ENCODE measurements around the gene CDKN2B. TPM values are rescaled to one million over a fixed set of nuclear protein-coding genes. Genes with fewer than 3 reads are reported as not detected.

Gene CDKN2B
- total and polyA plus RNA-seq, 2 of the 4 experiments (the other 2 are of a cell fraction): 3.6 to 8.2 TPM

DNA sequence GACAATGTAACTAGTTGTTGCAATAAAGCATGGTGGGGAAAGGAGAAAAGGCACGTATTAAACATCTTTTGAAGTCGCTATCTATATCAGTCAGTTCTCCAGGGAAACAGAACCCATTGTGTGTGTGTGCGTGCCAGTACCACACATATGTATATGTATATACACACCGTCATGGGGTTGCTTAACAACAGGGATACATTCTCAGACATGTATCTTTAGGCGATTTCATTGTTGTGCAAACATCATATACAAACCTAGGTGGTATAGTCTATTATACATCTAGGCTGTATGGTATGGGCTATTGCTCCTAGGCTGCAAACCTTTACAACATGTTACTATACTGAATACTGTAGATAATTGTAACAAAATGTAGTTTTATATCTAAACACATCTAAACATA is 12.2 kb downstream of the CDKN2B start:
- intact Hi-C loops (cut with micrococcal nuclease) (loop anchor here (10.0 kb wide), 1 partner anchor 442 kb away; no protein-coding TSS in a partner anchor), dilution Hi-C loops (cut with HindIII; ENCODE audit: low sequenced_read_pairs, unreplicated experiment) (no loop called here), in situ Hi-C loops (cut with MboI; ENCODE audit: low sequenced_read_pairs) (loop anchor here (10.0 to 25.0 kb wide), 2 partner anchors 238 to 410 kb away; no protein-coding TSS in a partner anchor)
- no peak overlapping the region for H4K5ac ChIP-seq (ENCODE audit: low read depth, low read length)
- no peak overlapping the region for H3K23ac ChIP-seq (ENCODE audit: low read depth, low read length)
- H2AFZ ChIP-seq (replicated peaks; ENCODE audit: low read length, poor library complexity): no peak overlapping the region
- H2AK5ac ChIP-seq (ENCODE audit: low read depth, low read length): no peak overlapping the region
- no peak overlapping the region for H2BK15ac ChIP-seq (ENCODE audit: low read depth, low read length)
- POLR2A ChIA-PET (ENCODE audit: unreplicated experiment): no interaction called here
- no peak overlapping the region for H3K27ac ChIP-seq (ENCODE audit: insufficient read depth, low read length)
- no peaks in the 10 kb centered on the region for H3K9me1 ChIP-seq (ENCODE audit: insufficient read depth, low read length)
- H2BK20ac ChIP-seq (ENCODE audit: low read depth, low read length): no peak overlapping the region
- no peak overlapping the region for H4K8ac ChIP-seq (ENCODE audit: low read depth in 2 of 2, low read length in 2 of 2)
- H3K4me1 ChIP-seq (ENCODE audit: control insufficient read depth, insufficient read depth, low read length): peaks cover 6% of the 10 kb centered on the region
- no peak overlapping the region for H3K14ac ChIP-seq (replicated peaks; ENCODE audit: low read depth, low read length)
- H3K27me3 ChIP-seq (ENCODE audit: control insufficient read depth, insufficient read depth, low read length): no peaks in the 10 kb centered on the region
- DNase-seq (no peak), ATAC-seq (ENCODE audit: low read depth) (no peak)
- no peak overlapping the region for H3K4me3 ChIP-seq (ENCODE audit: insufficient read depth, low read depth, low read length)
- no peak overlapping the region for H3K9ac ChIP-seq (ENCODE audit: low read depth, low read length)
- no peaks in the 10 kb centered on the region for H3K9me3 ChIP-seq (ENCODE audit: control insufficient read depth, insufficient read depth, low read length)
- H3K18ac ChIP-seq (ENCODE audit: low read depth, low read length): no peak overlapping the region
- 46% methylated on average over 2 of the region's 5 CpGs; no CpG with 5 or more reads in 1 of the 2 experiments for WGBS, 2 experiments (ENCODE audit: extremely low coverage in 2 of 2, insufficient read length in 1 of 2)
- no peak overlapping the region for H2BK120ac ChIP-seq (ENCODE audit: low read depth, low read length)
- no peaks in the 10 kb centered on the region for H3K36me3 ChIP-seq (ENCODE audit: control insufficient read depth, insufficient read depth, low read length)
- H3K56ac ChIP-seq (ENCODE audit: extremely low read depth, insufficient read depth, low read length): no peak overlapping the region
- CTCF ChIA-PET: no interaction called here
- BruUV-seq (replicated peaks): no TSS peak
- no peaks in the 10 kb centered on the region for H4K20me1 ChIP-seq (ENCODE audit: insufficient read depth, low read length)
- TF ChIP-seq POLR2A (IDR thresholded peaks at IDR 0.05; ENCODE audit: low read depth, low read length) (no peak), SMC3 (IDR thresholded peaks at IDR 0.05; ENCODE audit: low read depth, low read length) (no peak), BHLHE40 (IDR thresholded peaks at IDR 0.05; ENCODE audit: low read depth, low read length) (no peak), MXI1 (IDR thresholded peaks at IDR 0.05; ENCODE audit: borderline replicate concordance, low read depth, low read length) (no peak), CHD1 (IDR thresholded peaks at IDR 0.05; ENCODE audit: low read depth, low read length) (no peak)
- peaks cover 20 to 26% of the 10 kb centered on the region in 2 experiments for H3K79me1 ChIP-seq (ENCODE audit: low read depth in 1 of 2, low read length in 2 of 2)
- no peak overlapping the region for H4K91ac ChIP-seq (ENCODE audit: insufficient read depth, low read depth, low read length)
- no peak overlapping the region for H2AK9ac ChIP-seq (replicated peaks; ENCODE audit: low read depth, low read length, poor library complexity)
- H3K4ac ChIP-seq (ENCODE audit: low read depth, low read length): no peak overlapping the region
- H2BK5ac ChIP-seq (ENCODE audit: low read depth, low read length, poor library complexity, severe bottlenecking): no peak overlapping the region
- no peak overlapping the region for H3K4me2 ChIP-seq (ENCODE audit: low read depth, low read length)

Measured in IMR-90 (cell line).